ENCODE measurements around the gene MAFG. TPM values are rescaled to one million over a fixed set of nuclear protein-coding genes. Genes with fewer than 3 reads are reported as not detected.
"Not testable (repeated sequence)": the region's sequence is repeated elsewhere in the genome, so short reads cannot be mapped to it uniquely, and the experiment has no call there.

The MAFG gene
- total RNA-seq, 1 donor from 2014 or later, result 22.4 TPM

DNA sequence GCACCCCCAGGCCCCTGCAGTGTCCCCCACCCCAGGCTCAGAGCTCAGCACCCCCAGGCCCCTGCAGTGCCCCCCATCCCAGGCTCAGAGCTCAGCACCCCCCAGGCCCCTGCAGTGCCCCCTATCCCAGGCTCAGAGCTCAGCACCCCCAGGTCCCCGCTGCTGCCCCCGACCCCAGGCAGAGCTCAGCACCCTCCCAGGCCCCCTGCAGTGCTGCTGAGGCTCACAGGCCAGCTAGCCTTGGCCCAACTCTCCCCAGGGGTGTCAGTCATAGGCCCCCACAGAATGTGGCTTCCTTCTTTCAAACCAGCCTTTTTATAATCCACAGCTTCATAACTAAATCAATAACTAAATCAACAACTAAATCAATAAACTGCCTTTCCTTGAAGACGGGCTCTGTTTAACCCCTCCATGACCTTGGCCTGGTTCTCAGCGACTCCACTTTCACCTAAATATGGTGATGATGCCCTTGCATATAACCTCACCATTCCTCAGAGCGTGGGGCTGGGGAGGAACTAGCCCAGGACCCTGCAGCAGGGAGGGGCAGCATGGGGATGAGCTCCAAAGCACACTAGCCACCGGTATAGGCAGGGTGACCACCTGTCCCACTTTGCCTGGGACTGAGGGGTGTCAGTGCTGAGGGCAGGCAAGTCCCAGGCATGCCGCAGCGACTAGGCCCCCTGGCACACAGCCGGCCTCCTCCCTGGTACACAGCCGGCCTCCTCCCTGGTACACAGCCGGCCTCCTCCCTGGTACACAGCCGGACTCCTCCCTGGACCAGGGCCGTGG, 28.4 kb upstream of the MAFG start:
- Mint-ChIP-seq H3K9me3 (no peaks in the 10 kb centered on the region), H3K27ac (peak overlapping the region; percentile 41), H3K4me3 (no peak overlapping the region), H3K27me3 (peaks cover 20% of the 10 kb centered on the region), H3K4me1 (ENCODE audit: unreplicated experiment) (peaks cover 3% of the 10 kb centered on the region), H3K36me3 (no peaks in the 10 kb centered on the region)
- TF ChIP-seq, protein P1, sequence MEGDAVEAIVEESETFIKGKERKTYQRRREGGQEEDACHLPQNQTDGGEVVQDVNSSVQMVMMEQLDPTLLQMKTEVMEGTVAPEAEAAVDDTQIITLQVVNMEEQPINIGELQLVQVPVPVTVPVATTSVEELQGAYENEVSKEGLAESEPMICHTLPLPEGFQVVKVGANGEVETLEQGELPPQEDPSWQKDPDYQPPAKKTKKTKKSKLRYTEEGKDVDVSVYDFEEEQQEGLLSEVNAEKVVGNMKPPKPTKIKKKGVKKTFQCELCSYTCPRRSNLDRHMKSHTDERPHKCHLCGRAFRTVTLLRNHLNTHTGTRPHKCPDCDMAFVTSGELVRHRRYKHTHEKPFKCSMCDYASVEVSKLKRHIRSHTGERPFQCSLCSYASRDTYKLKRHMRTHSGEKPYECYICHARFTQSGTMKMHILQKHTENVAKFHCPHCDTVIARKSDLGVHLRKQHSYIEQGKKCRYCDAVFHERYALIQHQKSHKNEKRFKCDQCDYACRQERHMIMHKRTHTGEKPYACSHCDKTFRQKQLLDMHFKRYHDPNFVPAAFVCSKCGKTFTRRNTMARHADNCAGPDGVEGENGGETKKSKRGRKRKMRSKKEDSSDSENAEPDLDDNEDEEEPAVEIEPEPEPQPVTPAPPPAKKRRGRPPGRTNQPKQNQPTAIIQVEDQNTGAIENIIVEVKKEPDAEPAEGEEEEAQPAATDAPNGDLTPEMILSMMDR (conservative IDR thresholded peaks at IDR 0.05), result no peak
- no peak for DNase-seq (ENCODE audit: extremely low spot score, unreplicated experiment)

DNA sequence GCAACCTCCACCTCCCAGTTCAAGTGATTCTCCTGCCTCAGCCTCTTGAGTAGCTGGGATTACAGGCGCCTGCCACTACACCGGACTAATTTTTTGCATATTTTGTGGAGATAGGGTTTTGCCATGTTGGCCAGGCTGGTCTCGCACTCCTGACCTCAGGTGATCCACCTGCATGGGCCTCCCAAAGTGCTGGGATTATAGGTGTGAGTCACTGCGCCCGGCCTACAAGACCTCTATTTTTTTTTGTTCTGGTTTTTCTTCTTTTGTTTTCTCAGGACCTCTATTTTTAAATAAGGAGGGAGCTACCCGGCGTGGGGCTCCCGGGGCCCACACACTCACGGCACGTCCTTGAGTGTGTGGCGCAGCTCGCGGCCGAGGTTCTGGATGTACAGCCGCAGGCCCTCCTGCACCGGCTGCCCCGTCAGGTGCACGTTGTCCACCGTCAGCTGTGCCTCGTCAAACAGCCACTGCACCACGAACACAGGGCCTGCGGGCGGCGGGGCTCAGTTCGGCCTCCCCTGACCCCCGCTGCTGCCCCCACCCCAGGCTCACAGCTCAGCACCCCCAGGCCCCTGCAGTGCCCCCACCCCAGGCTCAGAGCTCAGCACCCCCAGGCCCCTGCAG, 27.6 kb upstream of the MAFG start:
- Mint-ChIP-seq H3K4me3 (no peak overlapping the region), H3K27ac (no peak overlapping the region), H3K4me1 (ENCODE audit: unreplicated experiment) (peaks cover 3% of the 10 kb centered on the region), H3K36me3 (no peaks in the 10 kb centered on the region), H3K27me3 (peaks cover 24% of the 10 kb centered on the region), H3K9me3 (no peaks in the 10 kb centered on the region)
- no peak for DNase-seq (ENCODE audit: extremely low spot score, unreplicated experiment)
- TF ChIP-seq, protein P1 (conservative IDR thresholded peaks at IDR 0.05), result no peak

DNA sequence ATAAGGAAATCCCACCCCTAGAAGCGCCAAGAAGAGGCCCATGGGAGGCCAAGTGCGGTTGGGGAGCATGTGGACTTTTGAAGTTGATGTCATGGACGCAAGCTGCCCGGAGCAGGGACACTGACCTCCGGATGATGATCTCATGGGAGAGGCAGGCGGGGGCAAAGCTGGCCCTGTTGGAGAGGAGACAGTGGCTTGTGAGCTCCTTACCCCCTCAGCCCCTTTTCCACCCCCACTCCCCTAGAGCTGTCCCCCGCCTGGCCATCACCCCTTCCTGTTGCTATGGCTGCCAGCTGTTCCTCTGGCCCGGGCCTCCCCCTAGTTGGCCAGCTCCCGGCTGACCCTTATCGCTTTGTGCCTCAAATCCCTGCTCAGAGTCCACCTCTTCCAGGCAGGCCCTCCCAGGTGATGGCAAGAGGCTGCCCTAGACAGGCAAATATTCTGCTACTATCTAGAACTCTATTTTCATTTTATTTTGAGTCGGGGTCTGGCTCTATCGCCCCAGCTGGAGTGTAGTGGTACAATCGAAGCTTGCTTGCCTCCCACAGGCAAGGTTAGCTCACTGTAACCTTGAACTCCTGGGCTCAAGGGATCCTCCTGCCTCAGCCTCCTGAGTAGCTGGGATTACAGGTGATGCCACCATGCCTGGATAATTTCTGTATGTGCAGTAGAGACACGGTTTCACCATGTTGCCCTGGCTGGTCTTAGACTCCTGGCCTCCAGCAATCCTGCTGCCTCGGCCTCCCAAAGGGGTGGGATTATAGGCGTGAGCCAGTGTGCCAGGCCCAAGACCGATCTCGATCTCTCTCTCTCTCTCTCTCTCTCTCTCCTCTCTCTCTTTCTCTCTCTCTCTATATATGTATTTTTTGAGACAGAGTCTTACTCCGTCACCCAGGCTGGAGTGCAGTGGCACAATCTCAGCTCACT, 26.9 kb upstream of the MAFG start:
- no peak for DNase-seq (ENCODE audit: extremely low spot score, unreplicated experiment)
- TF ChIP-seq, protein P1 (conservative IDR thresholded peaks at IDR 0.05), result no peak
- H3K36me3 Mint-ChIP-seq, result no peaks in the 10 kb centered on the region
- no peak overlapping the region for H3K27ac Mint-ChIP-seq
- H3K4me1 Mint-ChIP-seq (ENCODE audit: unreplicated experiment), result peaks cover 3% of the 10 kb centered on the region
- peaks cover 24% of the 10 kb centered on the region for H3K27me3 Mint-ChIP-seq
- no peak overlapping the region for H3K4me3 Mint-ChIP-seq
- no peaks in the 10 kb centered on the region for H3K9me3 Mint-ChIP-seq

DNA sequence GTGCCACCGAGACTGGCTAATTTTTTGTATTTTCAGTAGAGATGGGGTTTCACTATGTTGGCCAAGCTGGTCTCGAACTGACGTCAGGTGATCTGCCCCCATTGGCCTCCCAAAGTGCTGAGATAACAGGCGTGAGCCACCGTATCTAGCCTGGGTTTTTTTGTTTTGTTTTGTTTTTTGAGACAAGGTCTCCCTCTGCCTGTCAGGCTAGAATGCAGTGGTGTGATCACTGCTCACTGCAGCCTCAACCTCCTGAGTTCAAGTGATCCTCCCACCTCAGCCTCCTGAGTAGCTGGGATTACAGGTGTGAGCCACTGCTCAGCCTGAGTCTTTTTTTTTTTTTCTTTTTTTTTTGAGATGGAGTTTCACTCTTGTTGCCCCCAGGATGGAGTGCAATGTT, 25.9 kb upstream of the MAFG start:
- TF ChIP-seq, protein P1 (conservative IDR thresholded peaks at IDR 0.05), result peak; percentile 22
- H3K4me3 Mint-ChIP-seq; H3K4me1 Mint-ChIP-seq (ENCODE audit: unreplicated experiment); H3K36me3 Mint-ChIP-seq; H3K9me3 Mint-ChIP-seq; DNase-seq (ENCODE audit: extremely low spot score, unreplicated experiment); H3K27ac Mint-ChIP-seq: not testable (repeated sequence)
- H3K27me3 Mint-ChIP-seq, result peaks cover 17% of the 10 kb centered on the region

DNA sequence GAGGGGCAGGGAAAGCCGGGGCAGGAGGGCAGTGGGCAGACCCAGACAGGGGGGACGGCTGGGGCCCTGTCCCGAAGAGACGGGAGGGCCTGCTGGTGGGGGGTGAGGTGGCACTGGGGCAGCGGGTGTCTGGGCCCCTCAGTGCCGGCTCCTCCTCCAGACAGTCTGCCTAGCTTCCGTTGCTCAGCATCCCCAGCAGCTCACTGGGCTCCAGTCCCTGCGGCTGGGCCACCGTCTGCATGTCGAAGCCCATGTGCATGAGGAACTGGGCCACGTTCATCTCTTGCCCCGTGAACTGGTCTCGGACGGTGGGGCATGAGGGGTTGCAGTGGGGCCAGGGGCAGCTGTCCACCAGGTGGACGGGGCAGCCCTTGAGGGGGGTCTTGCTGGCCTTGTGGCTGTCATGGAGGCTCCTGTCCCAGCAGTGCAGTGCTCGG, 25.3 kb upstream of the MAFG start:
- TF ChIP-seq, protein P1 (conservative IDR thresholded peaks at IDR 0.05), result no peak
- no peaks in the 10 kb centered on the region for H3K9me3 Mint-ChIP-seq
- peaks cover 3% of the 10 kb centered on the region for H3K4me1 Mint-ChIP-seq (ENCODE audit: unreplicated experiment)
- DNase-seq (ENCODE audit: extremely low spot score, unreplicated experiment), result peak; percentile 69
- no peaks in the 10 kb centered on the region for H3K36me3 Mint-ChIP-seq
- peaks cover 11% of the 10 kb centered on the region for H3K27me3 Mint-ChIP-seq
- no peak overlapping the region for H3K4me3 Mint-ChIP-seq
- no peak overlapping the region for H3K27ac Mint-ChIP-seq

Data from type B pancreatic cell (in vitro differentiated cells).